ENCODE data around the gene MSL1.
"Not testable (repeated sequence)": the region's sequence is repeated elsewhere in the genome, so short reads cannot be mapped to it uniquely, and the experiment has no call there.

MSL1 gene

GRCh38 chr17:40130352-40131042 is 8.7 kb downstream of the MSL1 start:
- DNase-seq, result peak; percentile 80

GRCh38 chr17:40134184-40134583 is 12.4 kb downstream of the MSL1 start:
- no peak for DNase-seq

GRCh38 chr17:40135817-40136216 is 14.0 kb downstream of the MSL1 start:
- DNase-seq, result no peak

- DNase-seq, result no peak
These were observed 17.8 kb downstream of the MSL1 start for GRCh38 chr17:40139566-40140058.

- not testable (repeated sequence) for DNase-seq
These were observed 21.4 kb downstream of the MSL1 start for GRCh38 chr17:40143166-40143565.

GRCh38 chr17:40145476-40145875 is 23.7 kb downstream of the MSL1 start:
- DNase-seq, result no peak

GRCh38 chr17:40148527-40148926 is 26.8 kb downstream of the MSL1 start:
- no peak for DNase-seq

GRCh38 chr17:40150276-40150675 is 28.5 kb downstream of the MSL1 start:
- DNase-seq, result no peak

- DNase-seq, result no peak
These were observed 29.7 kb downstream of the MSL1 start for GRCh38 chr17:40151414-40151963.

GRCh38 chr17:40153603-40154236 is 31.9 kb downstream of the MSL1 start:
- DNase-seq, result no peak

GRCh38 chr17:40157973-40158372 is 36.2 kb downstream of the MSL1 start:
- no peak for DNase-seq

GRCh38 chr17:40158438-40159013 is 36.8 kb downstream of the MSL1 start:
- no peak for DNase-seq

GRCh38 chr17:40159456-40159855 is 37.7 kb downstream of the MSL1 start:
- DNase-seq, result no peak

GRCh38 chr17:40167685-40168261 is 46.0 kb downstream of the MSL1 start:
- DNase-seq, result no peak

- no peak for DNase-seq
These were observed 46.6 kb downstream of the MSL1 start for GRCh38 chr17:40168262-40168832.

GRCh38 chr17:40170325-40170724 is 48.6 kb downstream of the MSL1 start:
- DNase-seq, result no peak

GRCh38 chr17:40171750-40172149 is 50.0 kb downstream of the MSL1 start:
- no peak for DNase-seq

- no peak for DNase-seq
These were observed 51.5 kb downstream of the MSL1 start for GRCh38 chr17:40173091-40173777.

GRCh38 chr17:40173778-40174135 is 52.0 kb downstream of the MSL1 start:
- DNase-seq, result no peak

- no peak for DNase-seq
These were observed 52.7 kb downstream of the MSL1 start for GRCh38 chr17:40174514-40174913.

GRCh38 chr17:40175928-40176753 is 54.4 kb downstream of the MSL1 start:
- no peak for DNase-seq

GRCh38 chr17:40176754-40177110 is 55.0 kb downstream of the MSL1 start:
- DNase-seq, result no peak

All from SIG-M5 (cell line).